Hematopoietic multipotent progenitor cell treated with erythropoietin and hydrocortisone succinate and interleukin-3 and kit ligand, for 4 days (in vitro differentiated cells): ENCODE measurements around the gene AMN.

Source experiments
- DNase-seq: peaks from one replicate; pipeline ENCODE4 v3.0.0-alpha.2; 2015

Gene AMN

GRCh38 chr14:102945346-102946130, 23.1 kb downstream of the AMN start:
- DNase-seq, result no peak

- DNase-seq, result no peak
These were observed 25.0 kb downstream of the AMN start for GRCh38 chr14:102947321-102948103.

GRCh38 chr14:102948698-102949061, 26.2 kb downstream of the AMN start:
- DNase-seq, result no peak

GRCh38 chr14:102949062-102949800, 26.8 kb downstream of the AMN start:
- peak; percentile 74 for DNase-seq

GRCh38 chr14:102949801-102950451, 27.5 kb downstream of the AMN start:
- DNase-seq, result no peak

- DNase-seq, result no peak
These were observed 28.6 kb downstream of the AMN start for GRCh38 chr14:102951034-102951433.

GRCh38 chr14:102951799-102952198, 29.3 kb downstream of the AMN start:
- DNase-seq, result no peak

GRCh38 chr14:102952276-102952675, 29.8 kb downstream of the AMN start:
- no peak for DNase-seq

- DNase-seq, result no peak
These were observed 30.6 kb downstream of the AMN start for GRCh38 chr14:102953100-102953499.

- no peak for DNase-seq
These were observed 31.8 kb downstream of the AMN start for GRCh38 chr14:102954081-102954789.

- no peak for DNase-seq
These were observed 33.4 kb downstream of the AMN start for GRCh38 chr14:102955636-102956408.

GRCh38 chr14:102957222-102957621, 34.8 kb downstream of the AMN start:
- DNase-seq, result no peak

- no peak for DNase-seq
These were observed 36.0 kb downstream of the AMN start for GRCh38 chr14:102958461-102958860.

- DNase-seq, result no peak
These were observed 39.7 kb downstream of the AMN start for GRCh38 chr14:102962111-102962627.

GRCh38 chr14:102964152-102964730, 41.8 kb downstream of the AMN start:
- DNase-seq, result no peak

GRCh38 chr14:102965282-102965681, 42.8 kb downstream of the AMN start:
- no peak for DNase-seq

GRCh38 chr14:102965971-102966655, 43.6 kb downstream of the AMN start:
- DNase-seq, result no peak

- no peak for DNase-seq
These were observed 44.4 kb downstream of the AMN start for GRCh38 chr14:102966681-102967505.

GRCh38 chr14:102967506-102967795, 45.0 kb downstream of the AMN start:
- no peak for DNase-seq

- DNase-seq, result no peak
These were observed 45.8 kb downstream of the AMN start for GRCh38 chr14:102968306-102968705.
